Fibroblast of villous mesenchyme (primary cell): ENCODE results near the gene CYP1B1. TPM values are rescaled to one million over a fixed set of nuclear protein-coding genes. Genes with fewer than 3 reads are reported as not detected.

ENCODE experiments used
- DNase-seq: peaks from one replicate; pipeline ENCODE4 v3.0.0-alpha.2; 2010; ENCODE audit warnings: low read depth
- H3K4me3 ChIP-seq: 2 replicates; pipeline ENCODE4 v1.5.1; 2011; ENCODE audit warnings: low read depth, mild to moderate bottlenecking, low read length
- CTCF ChIP-seq: IDR thresholded peaks from 2 replicates; pipeline ENCODE4 v1.5.1; 2012; ENCODE audit warnings: low read depth, mild to moderate bottlenecking, low read length; ENCODE audit not compliant: insufficient read depth
- total RNA-seq: library from RNA; depleted of rRNA; stranded (reverse); fragments of >200 nt; gene quantifications from 2 replicates; pipeline ENCODE4 v1.2.3, GENCODE V29; 2012

CYP1B1 gene
- total RNA-seq = 6.5 and 9.3 TPM in 2 replicates

- H3K4me3 ChIP-seq = peak within 1 kb of the TSS; percentile 51
- DNase-seq = no peak
- no peak for TF ChIP-seq CTCF
Measured at GRCh38 chr2:38075507-38076151, at the start of gene CYP1B1. Gene CYP1B1 (minus strand): TSS chr2:38076151. CDS start chr2:38075388, 763 bp downstream.

- DNase-seq = no peak
- no peak overlapping the region for H3K4me3 ChIP-seq
- TF ChIP-seq CTCF = no peak
Measured at GRCh38 chr2:38125007-38125406, 49.1 kb upstream of the CYP1B1 start.

GRCh38 chr2:38123911-38124310 is 48.0 kb upstream of the CYP1B1 start:
- H3K4me3 ChIP-seq = no peak overlapping the region
- TF ChIP-seq CTCF = no peak
- DNase-seq = no peak

- TF ChIP-seq CTCF = no peak
Measured at GRCh38 chr2:38122344-38122743, 46.4 kb upstream of the CYP1B1 start.

GRCh38 chr2:38121481-38121880 is 45.5 kb upstream of the CYP1B1 start:
- H3K4me3 ChIP-seq = no peak overlapping the region
- DNase-seq = no peak
- no peak for TF ChIP-seq CTCF

More at GRCh38 chr2:38122344-38122743, 46.4 kb upstream of the CYP1B1 start:
- H3K4me3 ChIP-seq = no peak overlapping the region
- DNase-seq = no peak

- no peak for TF ChIP-seq CTCF
- no peak for DNase-seq
- no peak overlapping the region for H3K4me3 ChIP-seq
Measured at GRCh38 chr2:38120829-38121228, 44.9 kb upstream of the CYP1B1 start.

GRCh38 chr2:38120264-38120592 is 44.3 kb upstream of the CYP1B1 start:
- no peak for DNase-seq
- H3K4me3 ChIP-seq = no peak overlapping the region
- no peak for TF ChIP-seq CTCF
